ENCODE results near the gene DDX31. TPM values are rescaled to one million over a fixed set of nuclear protein-coding genes. Genes with fewer than 3 reads are reported as not detected.

DDX31 gene
- total RNA-seq, 2 donors from 2014 or later: 8.6 to 15.6 TPM

GRCh38 chr9:132637801-132638200, 32.0 kb downstream of the DDX31 start:
- no peak for DNase-seq
- intact Hi-C loops (cut with DNase I): no loop called here
- Histone ChIP-seq H3K36me3 (replicated peaks in 1 of 2; ENCODE audit: insufficient read depth in 1 of 2, low read depth in 2 of 2) (peaks cover 0 to 2% of the 10 kb centered on the region in 2 donors), H3K4me3 (no peak overlapping the region), H3K27ac (peak overlapping the region in 1 of 4 donors; percentile 34), H3K4me1 (peaks cover 5% of the 10 kb centered on the region), H3K9me3 (no peaks in the 10 kb centered on the region), H3K27me3 (no peaks in the 10 kb centered on the region)
- 86 to 90% methylated on average over 12 of the region's 12 CpGs for WGBS, 2 donors
- TF ChIP-seq, protein P1, sequence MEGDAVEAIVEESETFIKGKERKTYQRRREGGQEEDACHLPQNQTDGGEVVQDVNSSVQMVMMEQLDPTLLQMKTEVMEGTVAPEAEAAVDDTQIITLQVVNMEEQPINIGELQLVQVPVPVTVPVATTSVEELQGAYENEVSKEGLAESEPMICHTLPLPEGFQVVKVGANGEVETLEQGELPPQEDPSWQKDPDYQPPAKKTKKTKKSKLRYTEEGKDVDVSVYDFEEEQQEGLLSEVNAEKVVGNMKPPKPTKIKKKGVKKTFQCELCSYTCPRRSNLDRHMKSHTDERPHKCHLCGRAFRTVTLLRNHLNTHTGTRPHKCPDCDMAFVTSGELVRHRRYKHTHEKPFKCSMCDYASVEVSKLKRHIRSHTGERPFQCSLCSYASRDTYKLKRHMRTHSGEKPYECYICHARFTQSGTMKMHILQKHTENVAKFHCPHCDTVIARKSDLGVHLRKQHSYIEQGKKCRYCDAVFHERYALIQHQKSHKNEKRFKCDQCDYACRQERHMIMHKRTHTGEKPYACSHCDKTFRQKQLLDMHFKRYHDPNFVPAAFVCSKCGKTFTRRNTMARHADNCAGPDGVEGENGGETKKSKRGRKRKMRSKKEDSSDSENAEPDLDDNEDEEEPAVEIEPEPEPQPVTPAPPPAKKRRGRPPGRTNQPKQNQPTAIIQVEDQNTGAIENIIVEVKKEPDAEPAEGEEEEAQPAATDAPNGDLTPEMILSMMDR (IDR thresholded peaks at IDR 0.05): no peak
- no peak for TF ChIP-seq POLR2A (IDR thresholded peaks at IDR 0.05)
- ATAC-seq: no peak

DNA sequence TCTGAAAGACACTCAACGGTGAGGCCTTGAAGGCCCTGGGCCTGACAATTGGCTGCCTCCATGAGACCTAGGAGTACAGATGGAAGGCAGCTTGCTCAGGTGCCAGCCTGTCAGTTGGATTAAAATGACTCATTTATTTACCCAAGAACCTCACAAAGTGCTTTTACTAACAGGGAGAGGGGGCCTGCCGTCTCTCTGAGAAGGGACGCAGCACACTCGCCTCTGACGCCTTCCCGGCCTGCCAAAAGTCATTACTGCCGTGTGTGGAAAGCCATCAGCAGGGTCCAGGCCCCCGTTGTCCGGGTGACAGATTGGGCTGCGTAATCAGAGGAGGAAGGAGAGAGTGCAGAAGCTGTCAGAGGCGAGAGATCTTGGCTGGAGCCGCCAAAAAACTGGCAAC, 32.4 kb downstream of the DDX31 start:
- peaks cover 5% of the 10 kb centered on the region for H3K4me1 ChIP-seq
- no peaks in the 10 kb centered on the region for H3K27me3 ChIP-seq
- DNase-seq: peak in 3 of 4 donors; percentile 51 to 63 (median 52)
- H3K36me3 ChIP-seq (replicated peaks in 1 of 2; ENCODE audit: insufficient read depth in 1 of 2, low read depth in 2 of 2): peaks cover 0 to 2% of the 10 kb centered on the region in 2 donors
- intact Hi-C loops (cut with DNase I): no loop called here
- TF ChIP-seq, protein P1 (IDR thresholded peaks at IDR 0.05): no peak
- TF ChIP-seq POLR2A (IDR thresholded peaks at IDR 0.05): no peak
- peak; percentile 53 for ATAC-seq
- H3K4me3 ChIP-seq: no peak overlapping the region
- no peaks in the 10 kb centered on the region for H3K9me3 ChIP-seq
- 80 to 81% methylated on average over 12 of the region's 12 CpGs for WGBS, 2 donors
- peak overlapping the region in 1 of 4 donors; percentile 34 for H3K27ac ChIP-seq

- ATAC-seq (no peak), DNase-seq (no peak)
- no peaks in the 10 kb centered on the region for H3K9me3 ChIP-seq
- no peak for TF ChIP-seq POLR2A (IDR thresholded peaks at IDR 0.05)
- TF ChIP-seq, protein P1 (IDR thresholded peaks at IDR 0.05): no peak
- intact Hi-C loops (cut with DNase I): no loop called here
- H3K27ac ChIP-seq: no peak overlapping the region
- no peak overlapping the region for H3K4me3 ChIP-seq
- WGBS, 2 donors: 90 to 99% methylated on average over 3 of the region's 3 CpGs
- peaks cover 0 to 6% of the 10 kb centered on the region in 2 donors for H3K36me3 ChIP-seq (replicated peaks in 1 of 2; ENCODE audit: insufficient read depth in 1 of 2, low read depth in 2 of 2)
- H3K4me1 ChIP-seq: peaks cover 5% of the 10 kb centered on the region
- H3K27me3 ChIP-seq: no peaks in the 10 kb centered on the region
Observed at GRCh38 chr9:132634327-132634726, 35.5 kb downstream of the DDX31 start.

GRCh38 chr9:132632413-132633129, 37.2 kb downstream of the DDX31 start:
- Histone ChIP-seq H3K27me3 (no peaks in the 10 kb centered on the region), H3K27ac (no peak overlapping the region), H3K4me3 (no peak overlapping the region), H3K4me1 (no peaks in the 10 kb centered on the region), H3K9me3 (no peaks in the 10 kb centered on the region), H3K36me3 (replicated peaks in 1 of 2; ENCODE audit: insufficient read depth in 1 of 2, low read depth in 2 of 2) (peaks cover 0 to 12% of the 10 kb centered on the region in 2 donors)
- no peak for ATAC-seq
- no peak for TF ChIP-seq POLR2A (IDR thresholded peaks at IDR 0.05)
- TF ChIP-seq, protein P1 (IDR thresholded peaks at IDR 0.05): no peak
- intact Hi-C loops (cut with DNase I): no loop called here
- DNase-seq: no peak
- 79 to 85% methylated on average over 7 of the region's 7 CpGs for WGBS, 2 donors

- no peak for DNase-seq
- ATAC-seq: no peak
- no peaks in the 10 kb centered on the region for H3K4me1 ChIP-seq
- no peak overlapping the region for H3K27ac ChIP-seq
- no peak for TF ChIP-seq POLR2A (IDR thresholded peaks at IDR 0.05)
- TF ChIP-seq, protein P1 (IDR thresholded peaks at IDR 0.05): no peak
- peaks cover 0 to 12% of the 10 kb centered on the region in 2 donors for H3K36me3 ChIP-seq (replicated peaks in 1 of 2; ENCODE audit: insufficient read depth in 1 of 2, low read depth in 2 of 2)
- no peaks in the 10 kb centered on the region for H3K27me3 ChIP-seq
- intact Hi-C loops (cut with DNase I): no loop called here
- WGBS, 2 donors: 86 to 89% methylated on average over 7 of the region's 7 CpGs
- no peak overlapping the region for H3K4me3 ChIP-seq
- H3K9me3 ChIP-seq: no peaks in the 10 kb centered on the region
Observed at GRCh38 chr9:132631685-132632084, 38.1 kb downstream of the DDX31 start.

Measured in body of pancreas (tissue), 4 donors.